LHCN-M2 (cell line): ENCODE results near the gene RABGEF1. TPM values are rescaled to one million over a fixed set of nuclear protein-coding genes. Genes with fewer than 3 reads are reported as not detected.
A peak's percentile ranks its signal among the peaks of the same experiment; 100 is the strongest.

Source experiments
- DNase-seq: peaks from one replicate; pipeline ENCODE4 v3.0.0-alpha.2; 2012; ENCODE audit warnings: low read depth
- total RNA-seq: library from RNA; depleted of rRNA; stranded (reverse); fragments of >200 nt; gene quantifications from 2 replicates; pipeline ENCODE4 v1.2.3, GENCODE V29; 2014; rRNA removed

Gene RABGEF1
- total RNA-seq, 1 experiment from 2014 or later, result 44.5 TPM

GRCh38 chr7:66847879-66848790, 107.6 kb downstream of the RABGEF1 start:
- DNase-seq, result peak; percentile 73

DNA sequence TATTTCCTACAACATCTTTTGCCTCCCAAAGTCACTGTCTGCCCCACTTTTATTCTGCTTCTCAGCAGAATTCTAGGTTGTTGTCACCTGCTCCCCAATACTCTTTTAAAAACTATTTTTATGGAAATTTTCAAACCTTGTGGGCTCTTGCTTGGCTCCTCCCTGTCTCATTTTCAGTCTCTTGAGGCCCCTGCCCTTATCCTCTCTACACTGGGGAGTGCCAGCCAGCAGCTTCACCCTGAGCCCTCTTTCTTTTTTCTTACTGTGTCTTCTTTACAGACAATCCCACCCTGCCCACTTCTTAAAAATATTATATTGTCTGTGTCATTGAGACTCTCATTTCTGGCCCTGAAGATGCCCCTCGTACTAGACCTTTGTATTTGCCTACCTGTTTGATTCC, 118.8 kb downstream of the RABGEF1 start:
- no peak for DNase-seq

GRCh38 chr7:66859794-66860645, 119.5 kb downstream of the RABGEF1 start:
- DNase-seq, result peak; percentile 17

DNA sequence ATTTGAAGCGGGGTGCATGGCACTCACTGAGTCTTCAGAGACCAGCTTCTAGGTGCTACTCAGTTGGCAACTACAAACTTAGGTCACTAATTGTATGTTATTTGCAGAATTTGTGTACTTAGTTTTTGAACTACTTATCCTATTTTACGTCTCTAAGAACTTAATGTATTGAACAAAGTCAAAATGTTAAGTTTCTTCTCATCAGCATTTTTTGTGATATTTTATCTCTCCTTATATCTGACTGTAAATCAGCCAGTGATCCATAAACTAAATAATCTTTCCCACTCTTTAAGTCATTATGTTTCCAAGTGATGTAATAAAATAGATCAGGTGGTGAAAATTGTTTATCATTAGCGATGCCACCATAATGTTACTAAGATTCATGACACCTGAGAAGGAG, 120.2 kb downstream of the RABGEF1 start:
- DNase-seq, result no peak

Other genes starting within 250 kb of the RABGEF1 start
- gene KCTD7, start 111.9 kb upstream of the RABGEF1 start, total RNA-seq, result 9.1 and 11.3 TPM in 2 replicates
- gene TMEM248, start 180.5 kb downstream of the RABGEF1 start, total RNA-seq, result 153 and 170 TPM in 2 replicates